WERI-Rb-1 (cell line): ENCODE measurements around the gene CD27.
"Not testable (repeated sequence)": the region's sequence is repeated elsewhere in the genome, so short reads cannot be mapped to it uniquely, and the experiment has no call there.

ENCODE experiments used
- DNase-seq: peaks from one replicate; pipeline ENCODE4 v3.0.0-alpha.2; 2020
- H3K27ac ChIP-seq: fragments of 250-450 bp; sonication (Bioruptor Pico); 2 replicates; pipeline ENCODE4 v1.5.1; 2020; ENCODE audit warnings: mild to moderate bottlenecking, moderate library complexity
- H3K27me3 ChIP-seq: fragments of 250-450 bp; sonication (Bioruptor Pico); 2 replicates; pipeline ENCODE4 v1.5.1; 2021; ENCODE audit warnings: mild to moderate bottlenecking, low read depth, moderate library complexity; ENCODE audit not compliant: insufficient read depth, severe bottlenecking
- H3K36me3 ChIP-seq: fragments of 250-450 bp; sonication (Bioruptor Pico); 2 replicates; pipeline ENCODE4 v1.5.1; 2020; ENCODE audit warnings: mild to moderate bottlenecking, moderate library complexity
- H3K4me3 ChIP-seq: 2 replicates; pipeline ENCODE4 v1.5.1; 2011; ENCODE audit warnings: low read depth, mild to moderate bottlenecking, control low read depth, low read length
- H3K9me3 ChIP-seq: fragments of 250-450 bp; sonication (Bioruptor Pico); 2 replicates; pipeline ENCODE4 v1.5.1; 2021; ENCODE audit warnings: mild to moderate bottlenecking, moderate library complexity; ENCODE audit not compliant: severe bottlenecking
- CTCF ChIP-seq: IDR thresholded peaks from 2 replicates; pipeline ENCODE4 v1.5.1; 2011; ENCODE audit warnings: low read depth, mild to moderate bottlenecking, control low read depth, inconsistent platforms, low read length

Gene CD27

GRCh38 chr12:6462234-6462995 is 17.7 kb downstream of the CD27 start:
- no peak for TF ChIP-seq CTCF
- no peak overlapping the region for H3K27ac ChIP-seq
- H3K9me3 ChIP-seq: no peaks in the 10 kb centered on the region
- H3K4me3 ChIP-seq: no peak overlapping the region
- H3K27me3 ChIP-seq: no peaks in the 10 kb centered on the region
- peaks cover 34% of the 10 kb centered on the region for H3K36me3 ChIP-seq
- DNase-seq: no peak

GRCh38 chr12:6463216-6463615 is 18.5 kb downstream of the CD27 start:
- Histone ChIP-seq H3K36me3 (peaks cover 34% of the 10 kb centered on the region), H3K9me3 (no peaks in the 10 kb centered on the region), H3K27me3 (no peaks in the 10 kb centered on the region), H3K4me3 (no peak overlapping the region), H3K27ac (no peak overlapping the region)
- TF ChIP-seq CTCF: no peak
- DNase-seq: no peak

DNA sequence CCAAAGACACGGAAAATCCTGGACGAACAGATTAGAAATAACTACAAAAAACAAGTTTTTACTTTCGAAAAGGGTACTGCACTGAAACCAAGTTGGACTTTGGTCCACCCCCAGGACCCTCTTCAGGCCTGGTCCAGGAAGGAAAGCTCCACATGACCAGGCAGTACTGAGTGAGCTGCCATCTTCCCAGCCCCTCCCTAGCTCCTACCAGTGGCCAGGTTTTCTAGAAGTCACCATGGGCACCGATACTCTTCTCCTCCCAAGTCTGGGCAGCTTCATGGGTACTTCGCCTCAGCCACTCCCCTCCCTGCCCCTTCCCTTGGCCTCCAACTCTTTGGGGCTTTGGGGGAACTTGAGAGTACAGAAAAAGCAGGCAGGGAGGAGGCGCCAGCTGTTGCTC is 19.1 kb downstream of the CD27 start:
- TF ChIP-seq CTCF: no peak
- peaks cover 34% of the 10 kb centered on the region for H3K36me3 ChIP-seq
- no peak for DNase-seq
- no peak overlapping the region for H3K4me3 ChIP-seq
- H3K27me3 ChIP-seq: no peaks in the 10 kb centered on the region
- no peaks in the 10 kb centered on the region for H3K9me3 ChIP-seq
- H3K27ac ChIP-seq: no peak overlapping the region

- 0 out of 2 replicates have a peak, but pooled peaks have one; percentile 0 for TF ChIP-seq CTCF
- no peak for DNase-seq
- peaks cover 34% of the 10 kb centered on the region for H3K36me3 ChIP-seq
- no peaks in the 10 kb centered on the region for H3K27me3 ChIP-seq
- H3K9me3 ChIP-seq: no peaks in the 10 kb centered on the region
- no peak overlapping the region for H3K27ac ChIP-seq
- no peak overlapping the region for H3K4me3 ChIP-seq
Observed at GRCh38 chr12:6464531-6464930, 19.8 kb downstream of the CD27 start.

- DNase-seq: peak; percentile 51
- no peaks in the 10 kb centered on the region for H3K27me3 ChIP-seq
- H3K27ac ChIP-seq: no peak overlapping the region
- peaks cover 34% of the 10 kb centered on the region for H3K36me3 ChIP-seq
- TF ChIP-seq CTCF: peak; percentile 83
- H3K4me3 ChIP-seq: no peak overlapping the region
- no peaks in the 10 kb centered on the region for H3K9me3 ChIP-seq
Observed at GRCh38 chr12:6465467-6466183, 20.9 kb downstream of the CD27 start.

DNA sequence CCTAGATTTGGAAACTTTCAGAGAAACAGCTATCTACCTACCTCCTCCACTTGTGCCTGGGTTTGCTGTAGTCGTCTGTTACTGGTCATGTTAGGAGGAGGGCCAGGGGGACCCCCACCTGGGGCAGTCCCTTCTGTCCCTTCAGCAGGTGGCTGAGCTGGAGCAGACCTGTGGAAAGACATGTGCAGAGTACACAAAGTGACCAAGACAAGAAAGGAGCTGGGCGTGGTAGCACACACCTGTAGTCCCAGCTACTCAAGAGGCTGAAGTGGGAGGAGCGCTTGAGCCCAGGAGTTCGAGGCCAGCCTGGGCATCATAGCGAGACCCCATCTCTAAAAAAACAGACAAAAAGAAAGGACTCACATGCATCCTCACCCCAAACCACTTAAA is 21.4 kb downstream of the CD27 start:
- no peak for DNase-seq
- Histone ChIP-seq H3K36me3 (peaks cover 34% of the 10 kb centered on the region), H3K9me3 (no peaks in the 10 kb centered on the region), H3K27ac (no peak overlapping the region), H3K27me3 (no peaks in the 10 kb centered on the region), H3K4me3 (no peak overlapping the region)
- no peak for TF ChIP-seq CTCF

DNA sequence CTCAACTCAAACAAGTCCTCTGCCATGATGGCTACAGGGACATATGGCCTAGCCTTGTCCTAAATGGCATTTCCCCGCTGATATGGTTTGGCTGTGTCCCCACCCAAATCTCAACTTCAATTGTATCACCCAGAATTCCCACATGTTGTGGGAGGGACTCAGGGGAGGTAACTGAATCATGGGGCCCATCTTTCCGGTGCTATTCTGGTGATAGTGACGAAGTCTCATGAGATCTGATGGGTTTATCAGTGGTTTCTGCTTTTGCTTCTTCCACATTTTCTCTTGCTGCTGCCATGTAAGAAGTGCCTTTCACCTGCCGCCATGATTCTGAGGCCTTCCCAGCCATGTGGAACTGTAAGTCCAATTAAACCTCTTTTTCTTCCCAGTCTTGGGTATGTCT is 22.0 kb downstream of the CD27 start:
- H3K9me3 ChIP-seq, DNase-seq, H3K27ac ChIP-seq, H3K4me3 ChIP-seq, H3K27me3 ChIP-seq: not testable (repeated sequence)
- H3K36me3 ChIP-seq: peaks cover 31% of the 10 kb centered on the region

DNA sequence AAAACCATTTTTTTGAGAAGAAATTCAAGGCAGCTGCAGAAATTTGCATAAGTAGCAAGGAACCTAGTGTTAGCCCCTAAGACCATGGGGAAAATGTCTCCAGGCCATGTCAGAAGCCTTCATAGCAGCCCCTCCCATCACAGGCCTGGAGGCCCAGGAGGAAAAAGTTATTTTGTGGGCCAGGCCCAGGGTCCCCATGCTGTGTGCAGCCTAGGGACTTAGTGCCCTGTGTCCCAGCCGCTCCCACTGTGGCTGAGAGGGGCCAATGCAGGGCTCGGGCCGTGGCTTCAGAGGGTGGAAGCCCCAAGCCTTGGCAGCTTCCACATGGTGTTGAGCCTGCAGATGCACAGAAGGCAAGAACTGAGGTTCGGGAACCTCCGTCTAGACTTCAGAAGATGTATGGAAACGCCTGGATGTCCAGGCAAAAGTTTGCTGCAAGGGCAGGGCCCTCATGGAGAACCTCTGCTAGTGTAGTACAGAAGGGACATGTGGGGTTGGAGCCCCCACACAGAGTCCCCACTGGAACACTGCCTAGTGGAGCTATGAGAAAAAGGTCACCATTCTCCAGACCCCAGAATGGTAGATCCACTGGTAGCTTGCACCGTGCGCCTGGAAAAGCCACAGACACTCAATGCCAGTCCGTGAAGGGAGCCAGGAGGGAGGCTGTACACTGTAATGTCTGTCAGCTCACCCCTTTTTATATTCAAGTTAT is 23.0 kb downstream of the CD27 start:
- H3K9me3 ChIP-seq, H3K27me3 ChIP-seq, H3K27ac ChIP-seq, H3K4me3 ChIP-seq, DNase-seq: not testable (repeated sequence)
- peaks cover 23% of the 10 kb centered on the region for H3K36me3 ChIP-seq
